ENCODE results near the gene ZRANB3.

The ZRANB3 gene

GRCh38 chr2:135097532-135098231, 433.3 kb downstream of the ZRANB3 start:
- TF ChIP-seq CTCF (IDR thresholded peaks at IDR 0.05; ENCODE audit: low read depth, low read length) = no peak
- no peak for DNase-seq (ENCODE audit: low read depth in 2 of 2)
- no peak overlapping the region for H3K4me3 ChIP-seq (replicated peaks in 1 of 2; ENCODE audit: low read depth in 2 of 2, low read length in 2 of 2)

- no peak overlapping the region for H3K4me3 ChIP-seq (replicated peaks in 1 of 2; ENCODE audit: low read depth in 2 of 2, low read length in 2 of 2)
- no peak for TF ChIP-seq CTCF (IDR thresholded peaks at IDR 0.05; ENCODE audit: low read depth, low read length)
- peak; percentile 18 to 46 for DNase-seq (ENCODE audit: low read depth in 2 of 2)
Observed at GRCh38 chr2:135096665-135097446, 434.2 kb downstream of the ZRANB3 start.

- no peak for TF ChIP-seq CTCF (IDR thresholded peaks at IDR 0.05; ENCODE audit: low read depth, low read length)
- H3K4me3 ChIP-seq (replicated peaks in 1 of 2; ENCODE audit: low read depth in 2 of 2, low read length in 2 of 2) = no peak overlapping the region
- peak in 1 of 2 donors; percentile 5 for DNase-seq (ENCODE audit: low read depth in 2 of 2)
Observed at GRCh38 chr2:135095591-135095990, 435.4 kb downstream of the ZRANB3 start.

GRCh38 chr2:135094508-135094907, 436.5 kb downstream of the ZRANB3 start:
- no peak for DNase-seq (ENCODE audit: low read depth in 2 of 2)
- no peak for TF ChIP-seq CTCF (IDR thresholded peaks at IDR 0.05; ENCODE audit: low read depth, low read length)

GRCh38 chr2:135093670-135094330, 437.2 kb downstream of the ZRANB3 start:
- TF ChIP-seq CTCF (IDR thresholded peaks at IDR 0.05; ENCODE audit: low read depth, low read length) = no peak
- no peak for DNase-seq (ENCODE audit: low read depth in 2 of 2)
- H3K4me3 ChIP-seq (replicated peaks in 1 of 2; ENCODE audit: low read depth in 2 of 2, low read length in 2 of 2) = no peak overlapping the region

More at GRCh38 chr2:135094508-135094907, 436.5 kb downstream of the ZRANB3 start:
- no peak overlapping the region for H3K4me3 ChIP-seq (replicated peaks in 1 of 2; ENCODE audit: low read depth in 2 of 2, low read length in 2 of 2)

- DNase-seq (ENCODE audit: low read depth in 2 of 2) = no peak
- TF ChIP-seq CTCF (IDR thresholded peaks at IDR 0.05; ENCODE audit: low read depth, low read length) = no peak
- no peak overlapping the region for H3K4me3 ChIP-seq (replicated peaks in 1 of 2; ENCODE audit: low read depth in 2 of 2, low read length in 2 of 2)
Observed at GRCh38 chr2:135093193-135093592, 437.8 kb downstream of the ZRANB3 start.
